T-helper 2 cell treated with Interferon-gamma antibody and Interleukin-4, amounts not matched to agents 5 μg/mL and 100 μg/mL, for 36 hours (primary cell): ENCODE measurements around the gene ATF6.
A peak's percentile ranks its signal among the peaks of the same experiment; 100 is the strongest.

Experiments
- DNase-seq: peaks from one replicate; pipeline ENCODE4 v3.0.0; 2021; ENCODE audit warnings: low spot score
- H3K27ac Mint-ChIP-seq: one replicate; pipeline ENCODE4 v1.8.0; 2021; ENCODE audit warnings: mild to moderate bottlenecking, mixed read lengths
- H3K27me3 Mint-ChIP-seq: one replicate; pipeline ENCODE4 v1.8.0; 2021; ENCODE audit warnings: low read depth, mixed read lengths
- H3K36me3 Mint-ChIP-seq: one replicate; pipeline ENCODE4 v1.8.0; 2021; ENCODE audit warnings: low read depth, mixed read lengths
- H3K4me1 Mint-ChIP-seq: one replicate; pipeline ENCODE4 v1.8.0; 2021; ENCODE audit warnings: low read depth, mixed read lengths
- H3K4me3 Mint-ChIP-seq: one replicate; pipeline ENCODE4 v1.8.0; 2022; ENCODE audit warnings: mild to moderate bottlenecking, moderate library complexity, mixed read lengths
- H3K9me3 Mint-ChIP-seq: one replicate; pipeline ENCODE4 v1.8.0; 2021; ENCODE audit warnings: mixed read lengths

The ATF6 gene

GRCh38 chr1:161915978-161916377 lies 149.9 kb downstream of the ATF6 start:
- Mint-ChIP-seq H3K4me3 (no peak overlapping the region), H3K36me3 (peaks cover 14% of the 10 kb centered on the region), H3K27ac (no peak overlapping the region), H3K27me3 (no peaks in the 10 kb centered on the region), H3K4me1 (peaks cover 14% of the 10 kb centered on the region), H3K9me3 (no peaks in the 10 kb centered on the region)
- no peak for DNase-seq

GRCh38 chr1:161919229-161919628 lies 153.1 kb downstream of the ATF6 start:
- peak overlapping the region; percentile 61 for H3K27ac Mint-ChIP-seq
- H3K36me3 Mint-ChIP-seq: peaks cover 22% of the 10 kb centered on the region
- H3K27me3 Mint-ChIP-seq: no peaks in the 10 kb centered on the region
- H3K9me3 Mint-ChIP-seq: no peaks in the 10 kb centered on the region
- DNase-seq: no peak
- H3K4me3 Mint-ChIP-seq: peak overlapping the region; percentile 55
- peaks cover 14% of the 10 kb centered on the region for H3K4me1 Mint-ChIP-seq

DNA sequence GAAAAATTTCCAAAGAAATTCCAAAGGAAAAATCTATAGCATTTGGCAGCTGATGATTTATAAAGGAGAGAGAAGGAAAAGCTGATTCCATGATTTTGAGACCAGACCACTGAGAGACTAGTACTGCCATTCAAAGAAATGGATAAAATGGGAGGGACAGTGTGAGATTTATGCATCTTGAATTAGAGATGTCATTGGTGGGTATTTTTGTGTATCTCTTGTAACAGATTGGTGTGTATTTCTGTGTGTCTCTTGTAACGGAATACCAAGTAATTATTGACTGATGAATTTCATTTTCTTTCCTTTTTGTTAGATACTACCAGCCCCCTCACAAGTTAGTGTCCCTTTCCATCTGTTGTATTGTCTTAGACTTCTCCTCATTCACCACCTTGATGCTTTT lies 155.4 kb downstream of the ATF6 start:
- Mint-ChIP-seq H3K27me3 (no peaks in the 10 kb centered on the region), H3K27ac (no peak overlapping the region), H3K4me3 (no peak overlapping the region), H3K4me1 (peaks cover 15% of the 10 kb centered on the region), H3K36me3 (peaks cover 29% of the 10 kb centered on the region), H3K9me3 (no peaks in the 10 kb centered on the region)
- no peak for DNase-seq

DNA sequence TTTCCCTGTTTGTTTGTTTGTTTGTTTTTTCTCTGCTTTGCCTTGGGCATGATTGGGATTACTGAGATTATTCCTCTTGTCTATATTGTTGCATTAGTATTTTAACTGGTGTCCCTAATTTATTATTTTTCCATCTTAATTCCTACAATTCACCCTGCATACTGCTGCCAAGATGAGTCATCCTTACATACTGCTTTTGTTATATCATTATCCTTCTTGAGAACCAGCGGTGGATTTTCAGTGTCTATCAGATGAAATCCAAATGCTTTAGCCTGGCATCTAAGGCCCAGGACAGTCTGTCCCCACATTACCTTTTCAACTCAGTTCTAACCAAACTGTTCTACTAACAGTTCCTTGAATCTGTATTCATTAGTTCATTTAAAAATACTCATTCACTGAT lies 155.9 kb downstream of the ATF6 start:
- Mint-ChIP-seq H3K27ac (no peak overlapping the region), H3K27me3 (no peaks in the 10 kb centered on the region), H3K36me3 (peaks cover 29% of the 10 kb centered on the region), H3K9me3 (no peaks in the 10 kb centered on the region), H3K4me3 (no peak overlapping the region), H3K4me1 (peaks cover 15% of the 10 kb centered on the region)
- DNase-seq: no peak

DNA sequence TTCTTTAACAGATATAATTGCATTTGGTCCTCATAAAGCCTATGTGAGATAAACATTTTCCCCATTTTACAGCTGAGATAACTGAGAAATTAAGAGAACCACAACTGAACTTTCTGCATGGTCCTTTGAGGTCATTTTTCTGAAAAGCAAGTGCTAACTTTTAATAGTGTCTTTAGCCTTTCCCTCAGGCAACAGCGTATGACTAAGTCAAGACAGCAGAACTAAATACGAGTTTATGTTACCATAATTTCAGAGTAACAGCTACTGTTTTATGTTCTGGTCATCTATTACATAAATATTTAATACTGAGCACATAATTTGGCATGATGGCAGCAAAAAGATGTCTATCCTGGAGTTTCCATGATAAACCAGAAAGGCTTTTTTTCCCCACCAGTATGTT lies 161.9 kb downstream of the ATF6 start:
- Mint-ChIP-seq H3K27me3 (no peaks in the 10 kb centered on the region), H3K9me3 (no peaks in the 10 kb centered on the region), H3K4me1 (peaks cover 5% of the 10 kb centered on the region), H3K36me3 (peaks cover 17% of the 10 kb centered on the region), H3K4me3 (no peak overlapping the region), H3K27ac (no peak overlapping the region)
- DNase-seq: no peak

- H3K27me3 Mint-ChIP-seq: no peaks in the 10 kb centered on the region
- H3K9me3 Mint-ChIP-seq: no peaks in the 10 kb centered on the region
- peaks cover 15% of the 10 kb centered on the region for H3K4me1 Mint-ChIP-seq
- no peak overlapping the region for H3K27ac Mint-ChIP-seq
- peaks cover 18% of the 10 kb centered on the region for H3K36me3 Mint-ChIP-seq
- DNase-seq: no peak
- H3K4me3 Mint-ChIP-seq: no peak overlapping the region
These were observed 163.0 kb downstream of the ATF6 start for GRCh38 chr1:161929137-161929536.

DNA sequence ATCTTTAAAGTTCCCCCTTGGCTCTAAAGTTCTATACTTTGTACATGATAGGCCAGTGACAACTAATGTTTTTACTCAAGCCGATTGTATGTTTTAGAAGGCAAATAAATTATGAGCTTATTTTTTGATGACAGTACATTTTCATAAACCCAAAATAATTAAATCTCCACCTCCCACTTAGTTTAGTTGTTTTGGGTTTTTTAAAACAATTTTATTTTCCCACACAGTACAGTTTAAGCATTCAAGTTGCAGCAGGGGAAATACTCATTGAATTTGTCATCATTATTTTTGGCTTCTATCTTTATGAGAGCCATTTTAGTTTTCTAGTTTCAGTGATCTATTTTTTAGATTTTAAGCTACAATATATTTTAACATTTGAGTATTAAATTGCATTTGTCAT lies 163.9 kb downstream of the ATF6 start:
- H3K9me3 Mint-ChIP-seq: no peaks in the 10 kb centered on the region
- H3K36me3 Mint-ChIP-seq: peaks cover 18% of the 10 kb centered on the region
- no peak overlapping the region for H3K27ac Mint-ChIP-seq
- no peak overlapping the region for H3K4me3 Mint-ChIP-seq
- peaks cover 24% of the 10 kb centered on the region for H3K4me1 Mint-ChIP-seq
- no peak for DNase-seq
- H3K27me3 Mint-ChIP-seq: no peaks in the 10 kb centered on the region

- Mint-ChIP-seq H3K27ac (no peak overlapping the region), H3K27me3 (no peaks in the 10 kb centered on the region), H3K9me3 (no peaks in the 10 kb centered on the region), H3K36me3 (peaks cover 15% of the 10 kb centered on the region), H3K4me3 (no peak overlapping the region), H3K4me1 (peaks cover 32% of the 10 kb centered on the region)
- DNase-seq: no peak
These were observed 166.5 kb downstream of the ATF6 start for GRCh38 chr1:161932668-161933067.

GRCh38 chr1:161933592-161934588 lies 167.8 kb downstream of the ATF6 start:
- H3K4me3 Mint-ChIP-seq: peak overlapping the region; percentile 60
- no peak for DNase-seq
- H3K9me3 Mint-ChIP-seq: no peaks in the 10 kb centered on the region
- no peaks in the 10 kb centered on the region for H3K27me3 Mint-ChIP-seq
- H3K27ac Mint-ChIP-seq: peak overlapping the region; percentile 75
- H3K36me3 Mint-ChIP-seq: peaks cover 15% of the 10 kb centered on the region
- H3K4me1 Mint-ChIP-seq: peaks cover 32% of the 10 kb centered on the region

DNA sequence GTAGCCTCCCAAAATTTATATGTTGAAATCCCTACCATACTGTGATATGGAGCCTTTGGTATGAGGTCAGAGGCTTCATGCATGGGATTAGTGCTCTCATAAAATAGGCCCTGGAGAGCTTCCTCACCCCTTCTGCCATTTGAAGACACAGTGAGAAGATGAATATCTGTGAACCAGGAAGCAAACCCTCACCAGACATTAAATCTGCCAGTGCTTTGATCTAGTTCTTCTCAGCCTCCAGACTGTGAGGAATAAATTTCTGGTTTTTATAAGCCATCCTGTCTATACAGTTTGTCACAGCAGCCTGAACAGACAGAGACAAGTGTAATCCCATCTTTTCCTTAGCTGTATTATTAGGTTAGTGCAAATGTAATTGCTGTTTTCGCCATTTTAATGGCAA lies 169.1 kb downstream of the ATF6 start:
- H3K4me3 Mint-ChIP-seq: no peak overlapping the region
- H3K4me1 Mint-ChIP-seq: peaks cover 32% of the 10 kb centered on the region
- H3K27ac Mint-ChIP-seq: no peak overlapping the region
- no peaks in the 10 kb centered on the region for H3K9me3 Mint-ChIP-seq
- DNase-seq: no peak
- H3K36me3 Mint-ChIP-seq: peaks cover 10% of the 10 kb centered on the region
- no peaks in the 10 kb centered on the region for H3K27me3 Mint-ChIP-seq

DNA sequence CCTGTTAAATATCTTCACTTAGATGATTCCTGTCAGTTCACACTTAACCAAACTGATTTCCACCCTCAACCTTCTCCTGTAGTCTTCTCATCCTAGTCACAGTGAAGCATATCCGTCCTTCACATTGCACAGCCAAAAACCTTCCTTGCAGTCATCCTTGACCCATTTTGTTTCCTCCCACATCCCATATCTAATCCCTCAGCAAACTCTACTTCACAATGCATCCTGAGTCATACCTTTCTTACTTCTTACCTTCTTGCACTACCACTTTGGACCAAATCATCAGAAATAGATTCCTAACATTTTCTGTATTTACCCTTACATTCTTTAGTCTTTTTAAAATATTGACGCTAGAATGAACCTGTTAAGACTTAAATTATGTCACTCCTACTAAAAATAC lies 170.7 kb downstream of the ATF6 start:
- Mint-ChIP-seq H3K9me3 (no peaks in the 10 kb centered on the region), H3K4me3 (no peak overlapping the region), H3K27ac (no peak overlapping the region), H3K27me3 (no peaks in the 10 kb centered on the region), H3K36me3 (peaks cover 12% of the 10 kb centered on the region), H3K4me1 (peaks cover 32% of the 10 kb centered on the region)
- DNase-seq: no peak

- Mint-ChIP-seq H3K4me1 (peaks cover 3% of the 10 kb centered on the region), H3K9me3 (no peaks in the 10 kb centered on the region), H3K4me3 (no peak overlapping the region), H3K27ac (no peak overlapping the region), H3K27me3 (no peaks in the 10 kb centered on the region), H3K36me3 (peaks cover 29% of the 10 kb centered on the region)
- no peak for DNase-seq
These were observed 174.9 kb downstream of the ATF6 start for GRCh38 chr1:161940866-161941591.

GRCh38 chr1:161941726-161942436 lies 175.8 kb downstream of the ATF6 start:
- Mint-ChIP-seq H3K27me3 (no peaks in the 10 kb centered on the region), H3K36me3 (peaks cover 26% of the 10 kb centered on the region), H3K4me3 (no peak overlapping the region), H3K4me1 (peaks cover under 1% of the 10 kb centered on the region), H3K27ac (no peak overlapping the region), H3K9me3 (no peaks in the 10 kb centered on the region)
- DNase-seq: no peak

- H3K9me3 Mint-ChIP-seq: no peaks in the 10 kb centered on the region
- H3K27me3 Mint-ChIP-seq: no peaks in the 10 kb centered on the region
- H3K4me1 Mint-ChIP-seq: no peaks in the 10 kb centered on the region
- DNase-seq: no peak
- H3K27ac Mint-ChIP-seq: no peak overlapping the region
- H3K4me3 Mint-ChIP-seq: no peak overlapping the region
- H3K36me3 Mint-ChIP-seq: peaks cover 28% of the 10 kb centered on the region
These were observed 177.6 kb downstream of the ATF6 start for GRCh38 chr1:161943737-161944136.
